ENCODE data around the gene SRGAP3.

SRGAP3 gene

GRCh38 chr3:9074079-9074478, 175.4 kb downstream of the SRGAP3 start:
- no peak for TF ChIP-seq EZH2phosphoT487 (IDR thresholded peaks at IDR 0.05; ENCODE audit: low read depth)
- TF ChIP-seq CTCF (IDR thresholded peaks at IDR 0.05; ENCODE audit: low read depth, low read length) = no peak
- Histone ChIP-seq H4K20me1 (ENCODE audit: insufficient read depth, low read length) (no peaks in the 10 kb centered on the region), H3K9me3 (ENCODE audit: insufficient read depth, low read length) (no peaks in the 10 kb centered on the region), H3K4me1 (ENCODE audit: low read length) (peaks cover 8% of the 10 kb centered on the region), H3K27ac (ENCODE audit: low read length) (no peak overlapping the region), H3K4me3 (ENCODE audit: low read length) (no peak overlapping the region), H3K9ac (ENCODE audit: low read length) (no peak overlapping the region), H3K79me2 (ENCODE audit: low read length) (no peaks in the 10 kb centered on the region), H3K4me2 (ENCODE audit: low read length) (no peak overlapping the region), H2AFZ (ENCODE audit: low read depth, low read length) (no peak overlapping the region), H3K36me3 (replicated peaks; ENCODE audit: low read depth, low read length) (no peaks in the 10 kb centered on the region), H3K27me3 (ENCODE audit: low read depth, low read length) (peaks cover 6% of the 10 kb centered on the region; the same call in 1 of the 2 replicates)

GRCh38 chr3:9072667-9073009, 176.8 kb downstream of the SRGAP3 start:
- Histone ChIP-seq H3K27me3 (ENCODE audit: low read depth, low read length) (peaks cover 6% of the 10 kb centered on the region; the same call in 1 of the 2 replicates), H3K36me3 (replicated peaks; ENCODE audit: low read depth, low read length) (no peaks in the 10 kb centered on the region), H3K27ac (ENCODE audit: low read length) (no peak overlapping the region), H3K9ac (ENCODE audit: low read length) (no peak overlapping the region), H3K4me3 (ENCODE audit: low read length) (no peak overlapping the region), H3K4me2 (ENCODE audit: low read length) (no peak overlapping the region), H3K9me3 (ENCODE audit: insufficient read depth, low read length) (no peaks in the 10 kb centered on the region), H3K4me1 (ENCODE audit: low read length) (no peaks in the 10 kb centered on the region), H4K20me1 (ENCODE audit: insufficient read depth, low read length) (no peaks in the 10 kb centered on the region), H2AFZ (ENCODE audit: low read depth, low read length) (no peak overlapping the region), H3K79me2 (ENCODE audit: low read length) (no peaks in the 10 kb centered on the region)
- TF ChIP-seq EZH2phosphoT487 (IDR thresholded peaks at IDR 0.05; ENCODE audit: low read depth) = no peak
- TF ChIP-seq CTCF (IDR thresholded peaks at IDR 0.05; ENCODE audit: low read depth, low read length) = no peak

- no peak overlapping the region for H2AFZ ChIP-seq (ENCODE audit: low read depth, low read length)
- no peak for TF ChIP-seq CTCF (IDR thresholded peaks at IDR 0.05; ENCODE audit: low read depth, low read length)
- no peaks in the 10 kb centered on the region for H3K9me3 ChIP-seq (ENCODE audit: insufficient read depth, low read length)
- H3K79me2 ChIP-seq (ENCODE audit: low read length) = no peaks in the 10 kb centered on the region
- peaks cover 6% of the 10 kb centered on the region; the same call in 1 of the 2 replicates for H3K27me3 ChIP-seq (ENCODE audit: low read depth, low read length)
- H3K27ac ChIP-seq (ENCODE audit: low read length) = no peak overlapping the region
- no peak overlapping the region for H3K9ac ChIP-seq (ENCODE audit: low read length)
- H4K20me1 ChIP-seq (ENCODE audit: insufficient read depth, low read length) = no peaks in the 10 kb centered on the region
- H3K4me1 ChIP-seq (ENCODE audit: low read length) = no peaks in the 10 kb centered on the region
- no peak overlapping the region for H3K4me3 ChIP-seq (ENCODE audit: low read length)
- H3K36me3 ChIP-seq (replicated peaks; ENCODE audit: low read depth, low read length) = no peaks in the 10 kb centered on the region
- no peak overlapping the region for H3K4me2 ChIP-seq (ENCODE audit: low read length)
Measured at GRCh38 chr3:9071936-9072666, 177.3 kb downstream of the SRGAP3 start.

GRCh38 chr3:9070961-9071360, 178.5 kb downstream of the SRGAP3 start:
- Histone ChIP-seq H3K9me3 (ENCODE audit: insufficient read depth, low read length) (no peaks in the 10 kb centered on the region), H3K4me3 (ENCODE audit: low read length) (no peak overlapping the region), H3K4me1 (ENCODE audit: low read length) (no peaks in the 10 kb centered on the region), H3K36me3 (replicated peaks; ENCODE audit: low read depth, low read length) (no peaks in the 10 kb centered on the region), H3K27me3 (ENCODE audit: low read depth, low read length) (peaks cover 8% of the 10 kb centered on the region), H2AFZ (ENCODE audit: low read depth, low read length) (no peak overlapping the region), H4K20me1 (ENCODE audit: insufficient read depth, low read length) (no peaks in the 10 kb centered on the region), H3K79me2 (ENCODE audit: low read length) (no peaks in the 10 kb centered on the region), H3K9ac (ENCODE audit: low read length) (no peak overlapping the region), H3K27ac (ENCODE audit: low read length) (no peak overlapping the region), H3K4me2 (ENCODE audit: low read length) (no peak overlapping the region)
- no peak for TF ChIP-seq CTCF (IDR thresholded peaks at IDR 0.05; ENCODE audit: low read depth, low read length)
- no peak for TF ChIP-seq EZH2phosphoT487 (IDR thresholded peaks at IDR 0.05; ENCODE audit: low read depth)

Data from OCI-LY3 (cell line).